HCT116 (cell line): ENCODE data around the gene MICA. TPM values are rescaled to one million over a fixed set of nuclear protein-coding genes. Genes with fewer than 3 reads are reported as not detected.
A peak's percentile ranks its signal among the peaks of the same experiment; 100 is the strongest.

Experiments used
- ATAC-seq: fragments of 200-7000 bp; cut with Tn5 transposase; 2 replicates; pipeline ENCODE4 v1.9.1; 2020; ENCODE audit warnings: mild to moderate bottlenecking, moderate library complexity
- BruUV-seq: library from RNA; stranded (reverse); fragments of 400-500 nt; replicated peaks from 2 replicates; lab custom pipeline; 2021; lab: Mats Ljungman, UMichigan
- CTCF ChIA-PET: fragments of 300-600 bp; sonication (Branson Sonifier 250); formaldehyde crosslinking; loops from one replicate; lab custom pipeline; 2021; ENCODE audit warnings: antibody characterized with exemption; lab: Charles Lee
- POLR2A ChIA-PET: fragments of 300-600, 350-600 bp; sonication (Branson Sonifier 250); formaldehyde crosslinking; loops from one replicate; lab custom pipeline; 2021; ENCODE audit warnings: antibody characterized with exemption; lab: Charles Lee
- RAD21 ChIA-PET, 2 experiments: fragments of 300-600 bp; sonication (Branson Sonifier 250); formaldehyde crosslinking; loops; one replicate each; lab custom pipeline; 2023; ENCODE audit warnings: low total read pairs in 2 of 2; ENCODE audit not compliant: uncharacterized antibody in 2 of 2, unreplicated experiment in 2 of 2, low non-redundant PET in 1 of 2; lab: Charles Lee
- DNase-seq: peaks from one replicate; pipeline ENCODE4 v3.0.0-alpha.2; 2010; ENCODE audit warnings: low read depth, low spot score
- H2AFZ ChIP-seq: fragments of 200-600 bp; shearing (Covaris generic), sonication (generic); 2 replicates; pipeline ENCODE4 v1.6.1; 2017; ENCODE audit warnings: low read depth, mixed run types, mixed read lengths, antibody characterized with exemption, low read length; ENCODE audit not compliant: poor library complexity, severe bottlenecking
- H3K27ac ChIP-seq: 2 replicates; pipeline ENCODE4 v1.5.1; 2012; ENCODE audit warnings: low read depth, low read length
- H3K27me3 ChIP-seq: fragments of 200-600 bp; sonication (generic); 2 replicates; pipeline ENCODE4 v1.6.1; 2016; ENCODE audit warnings: mixed run types, low read length, mixed read lengths; ENCODE audit not compliant: insufficient read depth
- H3K36me3 ChIP-seq, 2 experiments: fragments of 200-500 bp in 1 of 2; fragments of 200-600 bp in 1 of 2; sonication (Bioruptor generic) in 1 of 2; sonication (generic) in 1 of 2; 2 replicates each; pipeline versions ENCODE4 v1.5.1 to v1.6.1; 2014 to 2016; ENCODE audit warnings: low read length in 2 of 2, inconsistent platforms in 1 of 2, mixed read lengths in 1 of 2, mixed run types in 1 of 2; ENCODE audit not compliant: insufficient read depth in 2 of 2, control insufficient read depth in 1 of 2
- H3K4me1 ChIP-seq, 2 experiments: fragments of 200-600 bp in 1 of 2; sonication (generic) in 1 of 2; 2 replicates each; pipeline versions ENCODE4 v1.5.1 to v1.6.1; 2012 to 2017; ENCODE audit warnings: low read length in 2 of 2, inconsistent platforms in 1 of 2, mild to moderate bottlenecking in 1 of 2, mixed read lengths in 1 of 2, mixed run types in 1 of 2, moderate library complexity in 1 of 2; ENCODE audit not compliant: insufficient read depth in 2 of 2, control insufficient read depth in 1 of 2
- H3K4me2 ChIP-seq: fragments of 200-600 bp; sonication (generic); 2 replicates; pipeline ENCODE4 v1.6.1; 2017; ENCODE audit warnings: mixed run types, low read length, mixed read lengths
- H3K4me3 ChIP-seq, 2 experiments: fragments of 200-600 bp in 1 of 2; sonication (generic) in 1 of 2; replicated peaks in 1 of 2; 2 replicates each; pipeline ENCODE4 v1.5.1; 2011 to 2016; ENCODE audit warnings: low read length in 2 of 2, control low read depth in 1 of 2, low read depth in 1 of 2, mild to moderate bottlenecking in 1 of 2, mixed read lengths in 1 of 2, mixed run types in 1 of 2
- H3K79me2 ChIP-seq: fragments of 200-600 bp; sonication (generic); 2 replicates; pipeline ENCODE4 v1.6.1; 2017; ENCODE audit warnings: mild to moderate bottlenecking, mixed run types, low read length, moderate library complexity, mixed read lengths; ENCODE audit not compliant: insufficient read depth
- H3K9ac ChIP-seq: fragments of 200-600 bp; sonication (generic); 2 replicates; pipeline ENCODE4 v1.6.1; 2016; ENCODE audit warnings: low read length, mixed read lengths
- H3K9me2 ChIP-seq: fragments of 200-600 bp; sonication (generic), shearing (Covaris generic); 2 replicates; pipeline ENCODE4 v1.6.1; 2017; ENCODE audit warnings: mixed run types, mild to moderate bottlenecking, moderate library complexity; ENCODE audit not compliant: insufficient read depth
- H3K9me3 ChIP-seq, 2 experiments: fragments of 200-500 bp in 1 of 2; fragments of 200-600 bp in 1 of 2; sonication (Bioruptor generic) in 1 of 2; sonication (generic) in 1 of 2; 2 replicates each; pipeline ENCODE4 v1.6.1; 2014 to 2017; ENCODE audit warnings: low read length in 2 of 2, mixed read lengths in 2 of 2, inconsistent platforms in 1 of 2, low read depth in 1 of 2, mild to moderate bottlenecking in 1 of 2, mixed run types in 1 of 2, moderate library complexity in 1 of 2; ENCODE audit not compliant: control insufficient read depth in 1 of 2, insufficient read depth in 1 of 2
- H4K20me1 ChIP-seq: fragments of 200-600 bp; sonication (generic), shearing (Covaris generic); 2 replicates; pipeline ENCODE4 v1.6.1; 2017; ENCODE audit warnings: mixed run types, mild to moderate bottlenecking, moderate library complexity; ENCODE audit not compliant: insufficient read depth
- ATF3 ChIP-seq: IDR thresholded peaks from 2 replicates; pipeline ENCODE4 v1.6.1; 2012
- CTCF ChIP-seq, 3 experiments: fragments of 200-600 bp in 1 of 3; sonication (generic) in 1 of 3; IDR thresholded peaks in 2 of 3; conservative IDR thresholded peaks in 1 of 3; 2 replicates each; pipeline ENCODE4 v1.5.1; 2012 to 2017; ENCODE audit warnings: low read depth in 2 of 3, low read length in 2 of 3, antibody characterized with exemption in 1 of 3, borderline replicate concordance in 1 of 3, control low read depth in 1 of 3, mild to moderate bottlenecking in 1 of 3, mixed read lengths in 1 of 3, mixed run types in 1 of 3, moderate library complexity in 1 of 3; ENCODE audit not compliant: insufficient read depth in 1 of 3
- EGR1 ChIP-seq: IDR thresholded peaks from 2 replicates; pipeline ENCODE4 v1.6.1; 2012; ENCODE audit warnings: low read depth
- MAX ChIP-seq: IDR thresholded peaks from 2 replicates; pipeline ENCODE4 v1.6.1; 2012
- POLR2A ChIP-seq: IDR thresholded peaks from 2 replicates; pipeline ENCODE4 v1.7.0; 2011; ENCODE audit warnings: borderline replicate concordance; ENCODE audit not compliant: insufficient read depth, insufficient read length; ENCODE audit errors: extremely low read depth
- POLR2AphosphoS5 ChIP-seq: IDR thresholded peaks from 2 replicates; pipeline ENCODE4 v1.6.1; 2011; ENCODE audit warnings: mild to moderate bottlenecking, low read depth, low read length, moderate library complexity
- RAD21 ChIP-seq: IDR thresholded peaks from 2 replicates; pipeline ENCODE4 v1.6.1; 2012; ENCODE audit warnings: low read depth, mild to moderate bottlenecking
- REST ChIP-seq: IDR thresholded peaks from 2 replicates; pipeline ENCODE4 v1.6.1; 2012; ENCODE audit warnings: low read depth
- SIN3A ChIP-seq: IDR thresholded peaks from 2 replicates; pipeline ENCODE4 v1.6.1; 2012; ENCODE audit warnings: low read depth
- TCF7L2 ChIP-seq: IDR thresholded peaks from 2 replicates; pipeline ENCODE4 v1.7.0; 2011; ENCODE audit warnings: borderline replicate concordance, inconsistent platforms; ENCODE audit not compliant: insufficient read depth, insufficient read length; ENCODE audit errors: extremely low read depth
- YY1 ChIP-seq: IDR thresholded peaks from 2 replicates; pipeline ENCODE4 v1.6.1; 2011; ENCODE audit warnings: low read length, low read depth, moderate library complexity, mild to moderate bottlenecking; ENCODE audit not compliant: insufficient replicate concordance; ENCODE audit errors: extremely low read depth
- ZNF274 ChIP-seq: fragments of 200-500 bp; sonication (Bioruptor generic); IDR thresholded peaks from 2 replicates; pipeline ENCODE4 v1.6.1; 2014; ENCODE audit warnings: mild to moderate bottlenecking, low read depth, low read length, inconsistent platforms
- intact Hi-C: fragments of 100-400 bp; cut with micrococcal nuclease; formaldehyde crosslinking; loops from 2 replicates; pipeline ENCODE4 v1.10.0; 2022
- total RNA-seq: library from RNA; stranded (reverse); gene quantifications from one replicate; pipeline ENCODE4 v1.2.1, GENCODE V29; 2021; ENCODE audit not compliant: unreplicated experiment

MICA gene
- total RNA-seq, 1 experiment from 2014 or later = 24.1 TPM

- Histone ChIP-seq H3K4me2 (peak overlapping the region; percentile 73), H3K9me3 (no peaks in the 10 kb centered on the region), H3K36me3 (no peaks in the 10 kb centered on the region), H4K20me1 (no peaks in the 10 kb centered on the region), H3K79me2 (peaks cover 29% of the 10 kb centered on the region), H3K9ac (peak overlapping the region; percentile 85), H2AFZ (peak overlapping the region; percentile 84), H3K27ac (peak overlapping the region; percentile 93)
- intact Hi-C loops = loop anchor here (1.0 to 5.0 kb wide), 3 partner anchors 42 to 262 kb away; partner anchors contain the start of genes C6orf47 and GPANK1
- CTCF ChIA-PET = interaction anchor here (0.7 to 6.4 kb wide), 9 partner anchors 14 to 463 kb away, joined by 3 to 71 read pairs (median 4); no protein-coding TSS in a partner anchor
- BruUV-seq = no TSS peak
- TF ChIP-seq REST = no peak
- no peak for TF ChIP-seq POLR2A
- TF ChIP-seq TCF7L2 = peak; percentile 53
- TF ChIP-seq YY1 = peak; percentile 61
- TF ChIP-seq SIN3A = peak; percentile 73
- peak; percentile 99 for TF ChIP-seq EGR1
- no peak for TF ChIP-seq ATF3
- TF ChIP-seq MAX = peak; percentile 67; the same call in 1 of the 2 replicates
- TF ChIP-seq CTCF (IDR thresholded peaks at IDR 0.05 in 2 of 3, conservative IDR thresholded peaks at IDR 0.05 in 1 of 3; ENCODE audit: borderline replicate concordance in 1 of 3, insufficient read depth in 1 of 3, low read depth in 2 of 3, low read length in 2 of 3) = peak; percentile 90 to 94 (median 92)
- peak; percentile 88 for TF ChIP-seq RAD21
- peak; percentile 77 for TF ChIP-seq POLR2AphosphoS5
- no peak for TF ChIP-seq ZNF274
- TF ChIP-seq, all 23 proteins: peak for 8
- ATAC-seq (peak; percentile 64), DNase-seq (peak; percentile 80)
- H3K4me1 ChIP-seq = peaks cover 40 to 54% of the 10 kb centered on the region in 2 experiments
- ChIA-PET RAD21 (interaction anchor here (1.9 to 2.0 kb wide), 2 partner anchors 42 to 43 kb away, joined by 5 to 12 read pairs; no protein-coding TSS in a partner anchor), POLR2A (interaction anchor here (0.8 to 1.8 kb wide), 5 partner anchors 43 to 202 kb away, joined by 3 to 7 read pairs (median 5); no protein-coding TSS in a partner anchor)
- no peaks in the 10 kb centered on the region for H3K9me2 ChIP-seq
- H3K27me3 ChIP-seq = no peaks in the 10 kb centered on the region
- H3K4me3 ChIP-seq = peak overlapping the region; percentile 81 to 82
Measured at GRCh38 chr6:31399589-31400466, 3.6 kb upstream of the MICA start.
